GM19324 (cell line): Measurements from ENCODE around the gene COX8C.

Source experiments
- ATAC-seq: cut with Tn5 transposase; IDR thresholded peaks from one replicate; pipeline ENCODE4 v1.9.1; 2021; ENCODE audit warnings: mild to moderate bottlenecking, moderate library complexity; ENCODE audit not compliant: unreplicated experiment, low FRiP score

Gene COX8C, protein sequence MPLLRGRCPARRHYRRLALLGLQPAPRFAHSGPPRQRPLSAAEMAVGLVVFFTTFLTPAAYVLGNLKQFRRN

DNA sequence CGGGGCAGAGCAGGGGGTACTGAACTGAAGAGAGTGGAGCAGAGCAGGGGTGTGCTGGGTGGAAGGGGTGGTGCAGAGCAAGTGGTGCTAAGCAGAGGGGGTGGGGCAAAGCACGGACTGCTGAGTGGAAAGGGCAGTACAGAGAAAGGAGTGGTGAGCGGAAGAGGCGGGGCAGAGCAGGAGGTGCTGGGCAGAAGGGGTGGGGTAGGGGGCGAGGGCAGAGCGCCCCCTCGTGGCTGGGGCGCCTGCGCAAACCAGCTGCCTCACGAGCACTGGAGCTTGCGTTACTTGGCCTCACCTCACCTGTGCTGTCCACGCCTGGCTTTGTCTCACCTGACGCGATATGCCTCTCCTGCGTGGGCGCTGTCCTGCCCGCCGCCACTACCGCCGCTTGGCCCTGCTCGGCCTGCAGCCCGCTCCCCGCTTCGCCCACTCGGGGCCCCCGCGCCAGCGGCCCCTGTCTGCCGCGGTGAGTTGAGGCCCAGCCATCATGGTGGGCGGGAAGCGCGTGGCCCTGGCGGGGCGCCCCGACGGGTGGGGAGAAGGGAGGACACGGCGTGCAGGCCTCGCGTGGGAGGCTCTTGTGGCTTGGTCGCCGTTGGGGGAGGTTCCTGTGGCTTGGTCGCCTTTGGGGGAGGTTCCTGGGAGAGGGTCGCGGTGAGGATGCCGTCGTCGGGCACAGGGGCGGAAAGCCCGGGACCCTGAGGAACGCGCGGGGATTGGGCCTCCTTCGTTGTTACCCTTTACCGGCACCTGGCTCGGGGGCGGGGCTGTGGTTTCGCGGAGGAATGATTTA lies at the start of gene COX8C:
Gene COX8C (plus strand): TSS at position 257 of the 796 bp plus-strand sequence. CDS start 87 bp downstream, at position 344.
- ATAC-seq = no peak

GRCh38 chr14:93299416-93299815 lies 47.6 kb upstream of the COX8C start:
- no peak for ATAC-seq

DNA sequence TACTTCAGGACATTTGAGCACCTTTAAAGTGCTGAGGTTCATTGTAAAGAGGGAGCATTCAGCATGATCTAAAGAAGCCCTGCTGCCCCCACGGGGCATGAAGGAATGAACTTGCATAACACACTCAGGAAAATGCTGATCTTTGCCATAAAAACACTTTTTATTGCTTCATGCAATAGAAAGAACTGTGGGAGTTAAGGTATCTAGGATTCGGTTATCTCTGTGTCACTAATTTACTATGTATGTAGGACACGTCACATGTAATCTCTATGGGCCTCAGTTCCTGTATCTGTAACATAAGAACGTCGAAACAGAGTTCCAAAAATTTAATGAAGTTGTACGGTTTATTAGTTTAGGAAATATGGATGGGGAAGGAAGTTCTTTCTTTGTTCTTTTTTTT lies 47.1 kb upstream of the COX8C start:
- ATAC-seq = no peak

DNA sequence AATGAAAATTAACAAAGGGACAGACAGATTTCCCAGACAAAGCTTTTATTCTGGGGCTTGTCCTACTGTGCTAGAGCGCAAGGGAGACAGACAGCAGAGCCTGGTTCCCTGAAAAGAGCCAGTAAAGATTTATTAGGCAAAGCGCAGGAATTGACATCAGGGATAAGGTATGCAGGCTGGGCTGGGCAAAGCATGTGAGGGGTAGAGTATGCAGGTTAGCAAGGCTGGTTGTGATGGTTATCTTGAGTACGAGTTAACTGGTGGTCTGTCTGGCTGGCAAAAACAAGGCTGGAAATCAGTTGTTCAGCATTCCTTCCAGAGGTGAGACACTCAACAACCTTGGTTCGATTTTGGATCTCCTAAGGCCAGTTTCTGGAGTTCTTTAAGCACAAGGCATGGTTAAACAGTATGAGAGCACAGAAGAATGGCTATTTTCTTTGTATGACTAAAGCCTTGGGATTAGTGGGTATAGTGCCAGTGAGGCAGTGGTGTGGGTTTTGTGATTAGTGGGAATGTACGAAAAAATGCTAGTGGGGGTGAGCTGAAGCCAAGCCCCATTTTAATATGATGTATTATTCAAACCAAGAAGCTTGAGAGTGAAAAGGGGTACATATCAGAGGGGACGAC lies 45.0 kb upstream of the COX8C start:
- no peak for ATAC-seq

DNA sequence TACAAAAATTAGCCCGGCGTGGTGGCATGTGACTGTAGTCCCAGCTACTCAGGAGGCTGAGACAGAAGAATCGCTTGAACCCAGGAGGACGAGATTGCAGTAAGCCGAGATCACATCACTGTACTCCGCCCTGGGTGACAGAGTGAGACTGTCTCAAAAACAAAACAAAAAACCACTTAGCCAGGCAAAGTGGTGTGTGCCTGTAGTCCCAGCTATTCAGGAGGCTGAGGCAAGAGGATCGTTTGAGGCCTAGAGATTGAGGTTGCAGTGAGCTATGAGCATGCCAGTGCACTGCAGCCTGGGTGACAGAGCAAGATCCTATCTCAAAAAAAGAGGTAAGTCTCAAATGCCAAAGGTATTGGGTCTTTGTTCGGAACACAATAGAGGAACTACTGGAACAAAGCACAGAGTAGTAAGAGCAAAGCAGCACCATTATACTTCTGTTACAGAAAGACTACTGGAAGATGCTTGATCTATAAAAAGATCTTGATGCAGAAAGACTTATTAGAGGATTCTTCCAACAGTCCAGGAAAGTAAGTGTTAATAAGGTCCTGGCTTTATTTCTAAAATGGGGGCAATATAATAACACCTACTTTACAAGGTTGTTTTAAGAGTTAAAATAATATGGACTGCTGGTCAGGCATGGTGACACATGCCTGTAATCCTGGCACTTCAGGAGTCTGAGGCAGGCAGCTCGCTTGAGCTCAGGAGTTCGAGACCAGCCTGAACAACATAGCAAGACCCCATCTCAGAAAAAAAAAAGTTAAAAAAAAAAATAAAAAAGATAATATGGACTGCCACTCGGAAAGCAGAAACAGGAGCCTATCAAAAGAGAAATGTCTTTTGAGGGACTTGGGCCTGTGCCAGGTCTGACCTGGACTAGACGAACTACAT lies 44.0 kb upstream of the COX8C start:
- ATAC-seq = no peak

DNA sequence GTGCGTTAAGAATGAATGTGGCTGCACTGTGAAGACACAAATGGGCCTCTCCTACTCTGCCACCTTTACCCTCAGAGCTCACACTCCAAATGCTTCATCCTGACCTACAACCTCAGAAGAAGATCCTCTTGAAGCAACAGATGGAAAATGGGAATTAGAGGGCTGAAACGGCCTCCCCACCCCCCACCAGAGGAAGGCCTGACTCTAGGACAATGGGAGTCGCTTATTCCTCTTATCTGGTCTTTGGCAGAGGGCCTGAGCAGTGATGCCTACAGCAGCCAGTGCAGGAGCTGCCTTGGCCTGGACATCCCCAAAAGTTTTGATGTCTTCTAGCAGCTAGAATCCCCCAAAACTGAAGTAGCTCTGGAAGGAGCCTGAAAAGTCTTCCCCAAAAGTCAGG lies 43.3 kb upstream of the COX8C start:
- ATAC-seq = no peak

DNA sequence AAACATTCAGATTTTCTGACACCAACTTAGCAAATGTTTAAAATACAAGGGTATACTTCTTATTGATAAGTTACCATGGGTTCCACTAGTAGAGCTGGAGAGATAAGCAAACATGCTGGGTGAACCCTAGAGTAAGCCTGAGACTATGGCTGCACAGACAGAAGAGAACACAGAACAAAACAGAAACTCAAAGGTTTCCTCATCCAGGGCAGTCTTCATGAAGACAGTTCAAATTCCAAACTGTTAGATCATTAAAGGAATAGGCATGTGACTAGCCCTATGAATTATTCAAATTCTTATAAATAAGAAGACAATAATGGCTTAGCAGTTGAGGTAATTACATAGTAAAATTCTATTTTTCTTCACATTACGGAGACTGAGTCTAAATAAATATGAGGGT lies 42.2 kb upstream of the COX8C start:
- no peak for ATAC-seq

DNA sequence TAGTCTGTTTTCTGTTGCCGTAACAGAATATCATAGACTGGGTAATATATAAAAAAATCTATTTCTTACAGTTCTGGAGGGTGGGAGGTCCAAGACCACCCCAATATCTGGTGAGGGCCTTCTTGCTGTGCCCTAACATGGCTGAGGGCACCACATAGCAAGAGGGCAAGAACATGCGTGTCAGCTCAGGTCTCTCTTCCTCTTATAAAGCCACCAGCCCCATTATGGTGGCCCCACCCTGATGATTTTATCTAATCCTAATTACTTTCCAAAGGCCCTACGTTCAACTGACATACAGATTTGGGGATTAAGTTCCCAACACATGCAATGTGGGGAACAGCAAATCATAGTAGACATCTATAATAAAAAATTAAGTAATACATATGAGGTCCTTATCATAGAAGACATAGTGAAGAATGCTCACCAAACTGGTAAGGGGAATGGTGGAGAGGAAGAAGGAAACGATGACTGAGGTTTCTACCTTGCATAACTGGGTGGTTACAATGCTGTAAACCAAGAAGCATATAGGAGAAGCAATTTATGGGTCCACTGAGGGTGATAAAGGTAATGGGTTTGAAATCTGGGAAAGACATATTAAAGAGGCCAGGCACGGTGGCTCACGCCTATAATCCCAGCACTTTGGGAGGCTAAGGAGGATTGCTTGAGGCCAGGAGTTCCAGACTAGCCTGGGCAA lies 41.1 kb upstream of the COX8C start:
- no peak for ATAC-seq

DNA sequence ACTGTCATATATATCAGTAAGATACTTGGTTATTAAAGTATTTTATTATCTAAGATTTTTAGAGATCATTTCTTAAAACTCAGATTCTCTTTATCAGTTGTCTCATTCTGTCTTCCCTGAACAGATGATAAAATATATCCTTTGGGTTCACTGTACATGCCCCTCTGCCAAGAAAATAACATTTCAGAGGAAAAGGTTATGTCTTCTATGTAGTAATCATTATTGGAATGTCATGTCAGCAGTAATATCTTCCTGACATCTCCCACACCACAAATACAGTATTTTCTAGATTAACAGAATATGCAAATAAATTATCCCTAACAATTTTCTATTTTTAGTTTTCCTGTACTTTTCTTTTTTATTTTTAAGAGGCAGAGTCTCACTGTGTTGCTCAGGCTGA lies 40.2 kb upstream of the COX8C start:
- no peak for ATAC-seq

- no peak for ATAC-seq
These were observed 38.2 kb upstream of the COX8C start for GRCh38 chr14:93308686-93309345.

DNA sequence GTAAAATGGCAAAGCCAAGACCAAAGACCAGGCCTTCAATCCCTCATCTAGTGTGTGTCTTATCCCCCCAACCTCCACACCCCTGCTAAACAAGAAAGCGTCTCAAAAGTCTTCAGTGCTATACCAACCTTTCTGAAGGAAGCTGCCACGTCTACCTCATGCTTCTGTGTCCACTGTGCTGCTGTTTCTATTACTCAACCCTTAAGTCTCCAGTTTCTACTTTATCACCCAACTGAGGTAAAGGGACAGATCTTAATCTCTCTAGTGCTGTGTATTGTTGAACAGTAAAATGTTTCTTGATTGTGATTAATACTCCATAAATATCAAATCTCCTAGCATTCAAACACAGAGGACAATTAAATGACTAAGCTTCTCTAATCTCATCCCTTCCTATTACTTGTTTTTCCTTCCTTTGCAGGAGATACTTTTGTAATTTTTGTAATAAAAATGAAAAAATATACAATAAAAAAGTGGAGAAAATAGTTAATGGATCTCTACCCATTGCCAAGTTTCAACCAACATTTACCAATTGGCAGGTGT lies 37.5 kb upstream of the COX8C start:
- ATAC-seq = no peak

GRCh38 chr14:93311082-93311481 lies 35.9 kb upstream of the COX8C start:
- no peak for ATAC-seq

DNA sequence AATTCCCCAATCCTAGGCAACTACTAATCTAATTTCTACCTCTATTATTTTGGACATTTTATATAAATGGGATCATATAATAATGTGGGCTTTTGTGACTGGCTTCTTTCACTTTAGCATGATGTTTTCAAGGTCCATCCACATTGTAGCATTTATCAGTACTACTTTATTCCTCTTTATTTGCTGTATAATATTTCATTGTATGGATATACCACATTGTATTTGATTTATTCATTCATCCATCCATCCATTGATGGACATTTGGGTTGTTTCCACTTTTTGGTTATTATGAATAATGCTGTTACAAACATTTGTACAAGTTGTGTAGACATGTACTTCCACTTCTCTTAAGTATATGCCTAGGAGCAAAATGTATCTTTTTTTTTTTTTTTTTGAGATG lies 31.4 kb upstream of the COX8C start:
- ATAC-seq = no peak

GRCh38 chr14:93316716-93317115 lies 30.3 kb upstream of the COX8C start:
- no peak for ATAC-seq

- no peak for ATAC-seq
These were observed 29.6 kb upstream of the COX8C start for GRCh38 chr14:93317210-93317874.

DNA sequence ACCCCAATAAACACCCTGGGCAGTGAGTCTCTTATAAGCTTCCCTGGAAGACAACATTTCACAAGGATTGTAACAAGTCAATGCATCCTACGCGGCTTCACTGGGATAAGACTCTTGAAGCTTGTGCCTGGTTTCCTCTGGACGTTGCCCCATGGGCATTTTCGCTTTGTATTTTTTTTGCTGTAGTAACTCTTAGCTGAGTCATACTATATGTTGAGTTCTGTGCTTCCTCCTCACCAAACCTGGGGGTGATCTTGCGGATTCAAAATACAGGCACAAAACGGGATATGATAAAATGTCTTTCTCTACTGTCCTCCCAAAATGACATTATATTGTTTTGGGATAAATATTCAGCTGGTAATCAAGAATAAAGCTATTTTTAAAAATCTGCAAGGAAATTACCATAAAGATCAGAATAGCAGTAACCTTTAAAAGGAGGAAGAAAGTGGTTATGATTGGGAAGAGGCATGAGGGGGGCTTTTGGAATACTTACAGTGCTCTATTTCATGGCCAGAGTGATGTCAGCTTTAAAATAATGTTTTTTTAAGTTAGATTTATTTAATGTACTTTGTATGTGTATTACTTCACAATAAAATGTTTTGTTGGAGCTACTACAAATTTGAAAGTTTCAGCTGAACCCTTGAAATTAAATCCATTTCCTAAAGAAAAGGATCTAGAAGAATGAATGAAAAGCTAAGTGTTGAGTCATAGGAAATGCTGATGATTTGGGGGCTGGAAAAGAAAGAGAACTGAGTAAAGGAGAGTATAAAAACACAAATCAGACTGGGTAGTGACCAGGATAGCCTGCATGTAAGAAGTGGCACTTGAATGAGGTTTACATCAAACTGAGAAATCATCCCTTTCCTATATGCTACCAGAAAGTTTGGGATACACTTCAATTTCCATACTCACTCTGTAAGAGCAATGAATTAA lies 28.8 kb upstream of the COX8C start:
- no peak for ATAC-seq

DNA sequence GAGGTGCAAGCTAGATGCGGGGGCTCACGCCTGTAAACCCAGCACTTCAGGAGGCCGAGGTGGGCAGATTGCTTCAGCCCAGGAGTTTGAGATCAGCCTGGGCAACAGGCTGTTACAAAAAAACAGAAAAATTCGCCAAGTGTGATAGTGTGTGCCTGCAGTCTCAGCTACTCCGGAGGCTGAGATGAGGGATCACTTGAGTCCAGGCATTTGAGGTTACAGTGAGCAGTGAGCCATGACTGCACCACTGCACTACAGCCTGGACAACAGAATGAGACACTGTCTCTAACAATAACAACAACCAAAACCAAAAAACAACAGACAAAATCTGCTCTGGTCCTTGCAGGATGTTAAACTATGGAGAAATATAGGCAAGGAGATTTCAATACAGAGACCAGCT lies 28.1 kb upstream of the COX8C start:
- no peak for ATAC-seq

GRCh38 chr14:93319494-93319893 lies 27.5 kb upstream of the COX8C start:
- ATAC-seq = no peak
